ENCODE results near the gene DEFB128. TPM values are rescaled to one million over a fixed set of nuclear protein-coding genes. Genes with fewer than 3 reads are reported as not detected.
"Not testable (repeated sequence)": the region's sequence is repeated elsewhere in the genome, so short reads cannot be mapped to it uniquely, and the experiment has no call there.

The DEFB128 gene
- not detected for polyA plus RNA-seq
- long read RNA-seq, donor 1 = 0 reads
- long read RNA-seq, donor 2 = 0 reads
- long read RNA-seq, donor 3 = 0 reads
- long read RNA-seq, donor 4 = 0 reads
- long read RNA-seq, donor 5 = 0 reads
- long read RNA-seq, donor 6 = 0 reads
- long read RNA-seq, donor 7 = 0 reads
- long read RNA-seq, donor 8 = 0 reads
- long read RNA-seq, donor 9 = 0 reads
- long read RNA-seq, donor 10 = 0 reads
- long read RNA-seq, donor 11 = 0 reads

GRCh38 chr20:189611-190010 is at the start of gene DEFB128:
TSS of gene DEFB128 (minus strand) at chr20:189711. CDS start at chr20:189623, 88 bp downstream.
- Histone ChIP-seq H3K9me3 (ENCODE audit: control insufficient read depth, low read depth, low read length) (no peaks in the 10 kb centered on the region), H3K27me3 (ENCODE audit: control insufficient read depth, insufficient read depth, low read length) (peaks cover 2% of the 10 kb centered on the region), H3K4me3 (ENCODE audit: low read length) (no peak within 1 kb of the TSS), H3K36me3 (ENCODE audit: control insufficient read depth, insufficient read depth, low read length) (no peaks in the 10 kb centered on the region), H3K27ac (ENCODE audit: low read length) (no peak within 1 kb of the TSS), H3K4me1 (ENCODE audit: control insufficient read depth, insufficient read depth, low read length) (no peaks in the 10 kb centered on the region)
- WGBS (ENCODE audit: insufficient coverage, low lambda C conversion rate) = no CpG with 5 or more reads among the region's 7 CpGs
- DNase-seq = no peak

- peaks cover 6% of the 10 kb centered on the region for H3K27me3 ChIP-seq (ENCODE audit: control insufficient read depth, insufficient read depth, low read length)
- no peak for DNase-seq
- H3K36me3 ChIP-seq (ENCODE audit: control insufficient read depth, insufficient read depth, low read length) = no peaks in the 10 kb centered on the region
- H3K4me1 ChIP-seq (ENCODE audit: control insufficient read depth, insufficient read depth, low read length) = no peaks in the 10 kb centered on the region
- no peak overlapping the region for H3K4me3 ChIP-seq (ENCODE audit: low read length)
- 80% methylated on average over 1 of the region's 3 CpGs for WGBS (ENCODE audit: insufficient coverage, low lambda C conversion rate)
- H3K9me3 ChIP-seq (ENCODE audit: control insufficient read depth, low read depth, low read length) = no peaks in the 10 kb centered on the region
- H3K27ac ChIP-seq (ENCODE audit: low read length) = no peak overlapping the region
Observed at GRCh38 chr20:237929-238328, 48.4 kb upstream of the DEFB128 start.

GRCh38 chr20:237489-237888 is 48.0 kb upstream of the DEFB128 start:
- H3K9me3 ChIP-seq (ENCODE audit: control insufficient read depth, low read depth, low read length) = no peaks in the 10 kb centered on the region
- 82% methylated on average over 3 of the region's 4 CpGs for WGBS (ENCODE audit: insufficient coverage, low lambda C conversion rate)
- H3K4me1 ChIP-seq (ENCODE audit: control insufficient read depth, insufficient read depth, low read length) = no peaks in the 10 kb centered on the region
- no peak for DNase-seq
- H3K4me3 ChIP-seq (ENCODE audit: low read length) = no peak overlapping the region
- no peak overlapping the region for H3K27ac ChIP-seq (ENCODE audit: low read length)
- peaks cover 6% of the 10 kb centered on the region for H3K27me3 ChIP-seq (ENCODE audit: control insufficient read depth, insufficient read depth, low read length)
- H3K36me3 ChIP-seq (ENCODE audit: control insufficient read depth, insufficient read depth, low read length) = no peaks in the 10 kb centered on the region

GRCh38 chr20:235891-236290 is 46.4 kb upstream of the DEFB128 start:
- WGBS (ENCODE audit: insufficient coverage, low lambda C conversion rate) = no CpG with 5 or more reads among the region's 1 CpG
- no peak overlapping the region for H3K27ac ChIP-seq (ENCODE audit: low read length)
- H3K27me3 ChIP-seq (ENCODE audit: control insufficient read depth, insufficient read depth, low read length) = peaks cover 3% of the 10 kb centered on the region
- no peaks in the 10 kb centered on the region for H3K9me3 ChIP-seq (ENCODE audit: control insufficient read depth, low read depth, low read length)
- DNase-seq = no peak
- no peak overlapping the region for H3K4me3 ChIP-seq (ENCODE audit: low read length)
- no peaks in the 10 kb centered on the region for H3K4me1 ChIP-seq (ENCODE audit: control insufficient read depth, insufficient read depth, low read length)
- no peaks in the 10 kb centered on the region for H3K36me3 ChIP-seq (ENCODE audit: control insufficient read depth, insufficient read depth, low read length)

- no peak for DNase-seq
- H3K36me3 ChIP-seq (ENCODE audit: control insufficient read depth, insufficient read depth, low read length) = no peaks in the 10 kb centered on the region
- no peak overlapping the region for H3K4me3 ChIP-seq (ENCODE audit: low read length)
- no peaks in the 10 kb centered on the region for H3K9me3 ChIP-seq (ENCODE audit: control insufficient read depth, low read depth, low read length)
- no peak overlapping the region for H3K27ac ChIP-seq (ENCODE audit: low read length)
- no peaks in the 10 kb centered on the region for H3K4me1 ChIP-seq (ENCODE audit: control insufficient read depth, insufficient read depth, low read length)
- peaks cover 3% of the 10 kb centered on the region for H3K27me3 ChIP-seq (ENCODE audit: control insufficient read depth, insufficient read depth, low read length)
- WGBS (ENCODE audit: insufficient coverage, low lambda C conversion rate) = 100% methylated on average over 1 of the region's 3 CpGs
Observed at GRCh38 chr20:227439-228105, 38.1 kb upstream of the DEFB128 start.

GRCh38 chr20:226958-227357 is 37.4 kb upstream of the DEFB128 start, which contains the start of gene DEFB129:
TSS of gene DEFB129 (plus strand) at chr20:227258. CDS start at chr20:227289, 31 bp downstream.
- WGBS (ENCODE audit: insufficient coverage, low lambda C conversion rate) = no CpG with 5 or more reads among the region's 3 CpGs

GRCh38 chr20:225879-226278 is 36.4 kb upstream of the DEFB128 start:
- H3K27me3 ChIP-seq (ENCODE audit: control insufficient read depth, insufficient read depth, low read length); DNase-seq; H3K27ac ChIP-seq (ENCODE audit: low read length); H3K4me3 ChIP-seq (ENCODE audit: low read length); H3K9me3 ChIP-seq (ENCODE audit: control insufficient read depth, low read depth, low read length); H3K36me3 ChIP-seq (ENCODE audit: control insufficient read depth, insufficient read depth, low read length); H3K4me1 ChIP-seq (ENCODE audit: control insufficient read depth, insufficient read depth, low read length): not testable (repeated sequence)
- WGBS (ENCODE audit: insufficient coverage, low lambda C conversion rate) = 74% methylated on average over 3 of the region's 3 CpGs

More at GRCh38 chr20:226958-227357, 37.4 kb upstream of the DEFB128 start, which contains the start of gene DEFB129:
- Histone ChIP-seq H3K9me3 (ENCODE audit: control insufficient read depth, low read depth, low read length) (no peaks in the 10 kb centered on the region), H3K4me1 (ENCODE audit: control insufficient read depth, insufficient read depth, low read length) (no peaks in the 10 kb centered on the region), H3K27ac (ENCODE audit: low read length) (no peak within 1 kb of the TSS), H3K27me3 (ENCODE audit: control insufficient read depth, insufficient read depth, low read length) (peaks cover 3% of the 10 kb centered on the region), H3K4me3 (ENCODE audit: low read length) (no peak within 1 kb of the TSS), H3K36me3 (ENCODE audit: control insufficient read depth, insufficient read depth, low read length) (no peaks in the 10 kb centered on the region)
- DNase-seq = no peak

- Histone ChIP-seq H3K27ac (ENCODE audit: low read length) (no peak overlapping the region), H3K4me3 (ENCODE audit: low read length) (no peak overlapping the region), H3K36me3 (ENCODE audit: control insufficient read depth, insufficient read depth, low read length) (no peaks in the 10 kb centered on the region), H3K9me3 (ENCODE audit: control insufficient read depth, low read depth, low read length) (no peaks in the 10 kb centered on the region), H3K27me3 (ENCODE audit: control insufficient read depth, insufficient read depth, low read length) (peaks cover 6% of the 10 kb centered on the region), H3K4me1 (ENCODE audit: control insufficient read depth, insufficient read depth, low read length) (no peaks in the 10 kb centered on the region)
- no CpG with 5 or more reads among the region's 1 CpG for WGBS (ENCODE audit: insufficient coverage, low lambda C conversion rate)
- no peak for DNase-seq
Observed at GRCh38 chr20:221258-221830, 31.8 kb upstream of the DEFB128 start.

- H3K27me3 ChIP-seq (ENCODE audit: control insufficient read depth, insufficient read depth, low read length) = peaks cover 6% of the 10 kb centered on the region
Observed at GRCh38 chr20:219290-220115, 30.0 kb upstream of the DEFB128 start.

GRCh38 chr20:217266-217665 is 27.8 kb upstream of the DEFB128 start:
- no peak overlapping the region for H3K4me3 ChIP-seq (ENCODE audit: low read length)
- DNase-seq = no peak
- no peak overlapping the region for H3K27ac ChIP-seq (ENCODE audit: low read length)
- no peaks in the 10 kb centered on the region for H3K4me1 ChIP-seq (ENCODE audit: control insufficient read depth, insufficient read depth, low read length)
- H3K36me3 ChIP-seq (ENCODE audit: control insufficient read depth, insufficient read depth, low read length) = no peaks in the 10 kb centered on the region
- no CpG with 5 or more reads among the region's 1 CpG for WGBS (ENCODE audit: insufficient coverage, low lambda C conversion rate)
- H3K9me3 ChIP-seq (ENCODE audit: control insufficient read depth, low read depth, low read length) = no peaks in the 10 kb centered on the region
- H3K27me3 ChIP-seq (ENCODE audit: control insufficient read depth, insufficient read depth, low read length) = peaks cover 7% of the 10 kb centered on the region

More at GRCh38 chr20:219290-220115, 30.0 kb upstream of the DEFB128 start:
- WGBS (ENCODE audit: insufficient coverage, low lambda C conversion rate) = no CpG with 5 or more reads among the region's 1 CpG
- no peaks in the 10 kb centered on the region for H3K9me3 ChIP-seq (ENCODE audit: control insufficient read depth, low read depth, low read length)
- DNase-seq = no peak
- no peaks in the 10 kb centered on the region for H3K36me3 ChIP-seq (ENCODE audit: control insufficient read depth, insufficient read depth, low read length)
- no peak overlapping the region for H3K4me3 ChIP-seq (ENCODE audit: low read length)
- no peak overlapping the region for H3K27ac ChIP-seq (ENCODE audit: low read length)
- H3K4me1 ChIP-seq (ENCODE audit: control insufficient read depth, insufficient read depth, low read length) = no peaks in the 10 kb centered on the region

Measured in large intestine (tissue), 12 donors.